Esophagus muscularis mucosa (tissue), 4 donors: ENCODE results near the gene COX18. TPM values are rescaled to one million over a fixed set of nuclear protein-coding genes. Genes with fewer than 3 reads are reported as not detected.
A peak's percentile ranks its signal among the peaks of the same experiment; 100 is the strongest.

ENCODE experiments used
- DNase-seq: peaks from one replicate; pipeline ENCODE4 v3.0.0-alpha.2; 2017; ENCODE audit errors: extremely low spot score
- H3K27ac ChIP-seq, 4 donors: fragments of 200-600 bp; sonication (generic); replicated peaks in 1 of 4; 1 replicate in 3 of 4; 2 replicates in 1 of 4; pipeline ENCODE4 v1.5.1; 2016 to 2019; ENCODE audit warnings: mild to moderate bottlenecking in 1 of 4
- H3K27me3 ChIP-seq, 4 donors: fragments of 200-600 bp; sonication (generic); one replicate each; pipeline versions ENCODE4 v1.5.1 to v1.6.0; 2016 to 2019
- H3K36me3 ChIP-seq, 4 donors: fragments of 200-600 bp; sonication (generic); one replicate each; pipeline ENCODE4 v1.5.1; 2016 to 2019
- H3K4me1 ChIP-seq, 4 donors: fragments of 200-600 bp; sonication (generic); one replicate each; pipeline ENCODE4 v1.5.1; 2016 to 2019
- H3K4me3 ChIP-seq, 4 donors: fragments of 200-600 bp; sonication (generic); 1 replicate in 2 of 4; 2 replicates in 2 of 4; pipeline ENCODE4 v1.5.1; 2016 to 2019; ENCODE audit warnings: mild to moderate bottlenecking in 4 of 4, moderate library complexity in 1 of 4
- H3K9me3 ChIP-seq, 4 donors: fragments of 200-600 bp; sonication (generic); 1 replicate in 3 of 4; 2 replicates in 1 of 4; pipeline ENCODE4 v1.5.1; 2016 to 2019
- CTCF ChIP-seq, 3 experiments: fragments of 200-600 bp in 2 of 3; fragments of 450-650 bp in 1 of 3; sonication (generic) in 2 of 3; IDR thresholded peaks; one replicate each; pipeline ENCODE4 v1.5.1; 2017 to 2019; ENCODE audit warnings: antibody characterized with exemption in 3 of 3, mild to moderate bottlenecking in 2 of 3, moderate library complexity in 1 of 3
- EP300 ChIP-seq: sonication (generic); formaldehyde crosslinking; IDR thresholded peaks from one replicate; pipeline ENCODE4 v1.6.1; 2017; ENCODE audit warnings: antibody characterized with exemption
- POLR2A ChIP-seq: fragments of 450-650 bp; IDR thresholded peaks from one replicate; pipeline ENCODE4 v1.6.1; 2017; ENCODE audit warnings: antibody characterized with exemption, moderate library complexity, mild to moderate bottlenecking, low read depth
- POLR2AphosphoS5 ChIP-seq, 2 donors: sonication (generic); formaldehyde crosslinking; IDR thresholded peaks; one replicate each; pipeline ENCODE4 v1.6.1; 2017; ENCODE audit warnings: antibody characterized with exemption in 2 of 2
- WGBS: methylation state at CpG from one replicate; pipeline ENCODE4 v1.1.5; 2018; 5-methylcytosine and 5-hydroxymethylcytosine counted together
- intact Hi-C: fragments of 100-400 bp; cut with DNase I; formaldehyde crosslinking; loops from one replicate; pipeline ENCODE4 v1.15.1; 2023
- total RNA-seq, 4 donors: library from RNA; depleted of rRNA; stranded (reverse); fragments of >200 nt; gene quantifications; one replicate each; pipeline versions ENCODE4 v1.1.0 to v1.2.1, GENCODE V29; 2016

COX18 gene
- total RNA-seq, 4 donors from 2014 or later: 10.4 to 19.0 (median 12.9) TPM

GRCh38 chr4:73068491-73069337 lies 802 bp downstream of the COX18 start:
- no peaks in the 10 kb centered on the region for H3K9me3 ChIP-seq
- TF ChIP-seq POLR2AphosphoS5 (IDR thresholded peaks at IDR 0.05) (no peak), POLR2A (no peak), CTCF (IDR thresholded peaks at IDR 0.05) (no peak), EP300 (no peak)
- H3K27ac ChIP-seq: peak overlapping the region; percentile 91 to 97 (median 95)
- H3K36me3 ChIP-seq: peaks cover 0 to 10% (median 6%) of the 10 kb centered on the region in 4 donors
- intact Hi-C loops: loop anchor here (2.0 kb wide), 1 partner anchor 190 kb away; the partner anchor contains the start of gene ANKRD17
- peak overlapping the region; percentile 72 to 91 (median 82) for H3K4me3 ChIP-seq
- 0% methylated on average over 27 of the region's 27 CpGs for WGBS
- no peaks in the 10 kb centered on the region for H3K27me3 ChIP-seq
- DNase-seq: no peak
- peaks cover 0 to 29% (median 28%) of the 10 kb centered on the region in 4 donors for H3K4me1 ChIP-seq

GRCh38 chr4:73067971-73068394 lies 1.5 kb downstream of the COX18 start:
- no peaks in the 10 kb centered on the region for H3K27me3 ChIP-seq
- H3K36me3 ChIP-seq: peaks cover 0 to 15% (median 8%) of the 10 kb centered on the region in 4 donors
- H3K4me3 ChIP-seq: peak overlapping the region; percentile 72 to 91 (median 82)
- TF ChIP-seq POLR2A: no peak
- no peak for TF ChIP-seq CTCF (IDR thresholded peaks at IDR 0.05)
- no peak for TF ChIP-seq EP300
- TF ChIP-seq POLR2AphosphoS5 (IDR thresholded peaks at IDR 0.05): no peak
- intact Hi-C loops: loop anchor here (2.0 kb wide), 1 partner anchor 191 kb away; the partner anchor contains the start of gene ANKRD17
- WGBS: 31% methylated on average over 4 of the region's 4 CpGs
- H3K9me3 ChIP-seq: no peaks in the 10 kb centered on the region
- DNase-seq: no peak
- peak overlapping the region; percentile 91 to 97 (median 95) for H3K27ac ChIP-seq
- H3K4me1 ChIP-seq: peaks cover 0 to 29% (median 28%) of the 10 kb centered on the region in 4 donors

- intact Hi-C loops: no loop called here
These were observed 2.6 kb downstream of the COX18 start for GRCh38 chr4:73066928-73067327.

GRCh38 chr4:73066445-73066844 lies 3.1 kb downstream of the COX18 start:
- Histone ChIP-seq H3K36me3 (peaks cover 0 to 28% (median 17%) of the 10 kb centered on the region in 4 donors), H3K4me1 (peaks cover 0 to 29% (median 28%) of the 10 kb centered on the region in 4 donors), H3K4me3 (no peak overlapping the region), H3K27me3 (no peaks in the 10 kb centered on the region), H3K9me3 (no peaks in the 10 kb centered on the region), H3K27ac (no peak overlapping the region)
- DNase-seq: no peak
- TF ChIP-seq EP300: no peak
- TF ChIP-seq POLR2AphosphoS5 (IDR thresholded peaks at IDR 0.05): no peak
- no peak for TF ChIP-seq POLR2A
- no peak for TF ChIP-seq CTCF (IDR thresholded peaks at IDR 0.05)
- 92% methylated on average over 3 of the region's 3 CpGs for WGBS
- intact Hi-C loops: no loop called here

More at GRCh38 chr4:73066928-73067327, 2.6 kb downstream of the COX18 start:
- H3K36me3 ChIP-seq: peaks cover 0 to 23% (median 13%) of the 10 kb centered on the region in 4 donors
- H3K4me1 ChIP-seq: peaks cover 0 to 29% (median 28%) of the 10 kb centered on the region in 4 donors
- H3K27me3 ChIP-seq: no peaks in the 10 kb centered on the region
- H3K27ac ChIP-seq: no peak overlapping the region
- H3K4me3 ChIP-seq: no peak overlapping the region
- no peaks in the 10 kb centered on the region for H3K9me3 ChIP-seq
- no peak for DNase-seq
- WGBS: 100% methylated on average over 2 of the region's 2 CpGs
- TF ChIP-seq CTCF (IDR thresholded peaks at IDR 0.05): no peak
- TF ChIP-seq EP300: no peak
- no peak for TF ChIP-seq POLR2A
- no peak for TF ChIP-seq POLR2AphosphoS5 (IDR thresholded peaks at IDR 0.05)
